NCI-H1694 treated with DMSO at 0.1 percent for 48 hours (cell line): ENCODE measurements around the gene DDX24.
A peak's percentile ranks its signal among the peaks of the same experiment; 100 is the strongest.

Experiments used
- DNase-seq: peaks from one replicate; lab custom pipeline; 2025; lab: John Stamatoyannopoulos, UW

Gene DDX24

GRCh38 chr14:94031161-94031882 lies 49.7 kb downstream of the DDX24 start:
- DNase-seq, result no peak

GRCh38 chr14:94030571-94030970 lies 50.4 kb downstream of the DDX24 start:
- DNase-seq, result no peak

DNA sequence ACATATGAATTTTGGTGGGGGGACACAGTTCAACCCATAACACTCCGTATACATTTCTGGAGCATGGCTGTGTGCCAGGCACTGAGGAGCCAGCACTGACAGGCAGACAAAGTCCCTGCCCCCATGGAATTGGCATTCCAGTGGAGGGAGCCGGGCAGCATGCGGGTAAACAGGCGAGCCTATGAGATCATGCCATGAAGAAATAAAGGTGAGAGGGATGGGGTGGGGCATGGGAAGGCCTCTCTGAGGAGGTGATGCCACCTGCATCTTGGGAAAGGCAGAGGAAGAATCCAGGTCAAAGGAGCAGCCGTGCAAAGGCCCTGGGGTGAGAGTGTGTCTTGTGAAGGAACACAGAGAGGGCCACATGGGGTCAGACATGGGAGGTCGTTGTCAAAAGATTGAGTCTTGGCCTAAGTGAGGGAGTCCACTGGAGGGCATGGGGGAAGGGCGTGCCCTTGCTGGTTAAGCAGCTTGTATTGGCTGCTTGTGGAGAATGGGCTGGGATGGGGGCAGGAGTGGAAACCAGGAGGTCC lies 51.3 kb downstream of the DDX24 start:
- DNase-seq, result no peak

- no peak for DNase-seq
These were observed 51.7 kb downstream of the DDX24 start for GRCh38 chr14:94029265-94029664.

GRCh38 chr14:94028450-94028826 lies 52.6 kb downstream of the DDX24 start:
- DNase-seq, result no peak

DNA sequence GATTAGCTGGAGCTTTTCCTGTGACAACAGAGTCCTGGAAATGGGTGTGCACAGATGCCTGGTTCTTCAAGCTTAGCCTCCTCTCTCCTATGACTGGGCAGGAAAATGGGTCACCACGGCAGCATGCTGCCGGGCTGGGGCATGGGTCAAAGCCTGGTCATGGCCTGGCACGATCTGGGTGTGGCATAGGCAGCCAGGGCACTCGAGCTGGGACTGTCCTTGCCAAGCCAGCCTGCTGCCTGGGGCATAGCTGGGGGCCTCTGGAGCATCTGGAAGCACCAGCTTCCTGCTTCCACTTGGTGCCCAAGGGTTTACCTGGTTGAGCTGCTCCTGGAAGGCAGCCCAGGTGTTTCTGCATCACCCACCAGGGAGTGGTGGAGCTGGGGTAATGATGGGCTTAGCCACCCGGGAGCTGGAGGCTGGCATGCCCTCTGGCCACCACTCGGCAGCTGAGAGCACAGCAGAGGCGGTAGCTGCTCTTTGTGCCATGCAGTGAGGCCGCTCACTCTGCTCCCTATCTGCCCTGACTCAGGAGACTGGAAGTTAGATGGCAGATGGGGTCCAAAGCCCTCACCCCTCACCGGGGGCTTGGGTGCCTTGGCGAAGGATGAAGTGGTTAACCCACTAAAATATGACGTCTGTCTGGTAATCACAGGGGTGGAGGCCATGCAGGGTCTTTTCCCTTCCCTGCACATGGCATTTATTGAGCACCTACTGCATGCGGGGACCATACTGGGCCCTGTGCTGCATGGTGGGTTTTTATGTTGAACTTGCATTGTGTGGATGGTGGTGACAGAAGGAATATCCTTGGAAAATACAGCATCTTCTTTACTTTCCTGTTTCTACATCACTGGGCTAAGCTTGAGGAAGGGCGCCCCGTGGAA lies 53.2 kb downstream of the DDX24 start:
- no peak for DNase-seq

DNA sequence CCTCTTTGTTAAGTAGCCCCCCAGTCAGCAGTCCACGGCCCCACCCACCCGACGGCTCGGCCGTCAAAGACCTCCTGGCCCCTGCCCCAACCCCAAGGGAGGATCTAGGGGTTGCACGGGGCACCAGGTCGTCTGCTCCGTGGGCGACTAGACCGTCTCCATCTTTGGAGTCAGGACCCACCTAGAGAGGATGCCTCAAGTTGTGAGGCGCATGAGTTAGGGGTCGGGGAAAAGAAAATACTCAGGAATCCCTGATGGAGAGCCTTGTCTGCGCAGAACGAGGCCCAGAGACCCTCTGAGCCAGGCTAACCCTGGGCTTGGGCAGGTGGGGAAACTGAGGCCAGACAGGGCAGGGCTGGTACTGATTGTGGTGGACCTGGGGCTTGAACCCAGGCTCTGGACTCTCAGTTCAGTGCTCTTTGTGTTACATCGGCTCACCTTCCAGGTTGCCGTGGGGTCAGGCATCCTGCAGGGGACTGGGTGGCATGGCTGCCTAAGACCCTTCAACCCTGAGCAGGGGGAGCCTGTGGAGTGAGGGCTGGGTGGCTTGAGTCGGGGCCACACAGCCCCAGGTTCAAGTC lies 54.0 kb downstream of the DDX24 start:
- no peak for DNase-seq

DNA sequence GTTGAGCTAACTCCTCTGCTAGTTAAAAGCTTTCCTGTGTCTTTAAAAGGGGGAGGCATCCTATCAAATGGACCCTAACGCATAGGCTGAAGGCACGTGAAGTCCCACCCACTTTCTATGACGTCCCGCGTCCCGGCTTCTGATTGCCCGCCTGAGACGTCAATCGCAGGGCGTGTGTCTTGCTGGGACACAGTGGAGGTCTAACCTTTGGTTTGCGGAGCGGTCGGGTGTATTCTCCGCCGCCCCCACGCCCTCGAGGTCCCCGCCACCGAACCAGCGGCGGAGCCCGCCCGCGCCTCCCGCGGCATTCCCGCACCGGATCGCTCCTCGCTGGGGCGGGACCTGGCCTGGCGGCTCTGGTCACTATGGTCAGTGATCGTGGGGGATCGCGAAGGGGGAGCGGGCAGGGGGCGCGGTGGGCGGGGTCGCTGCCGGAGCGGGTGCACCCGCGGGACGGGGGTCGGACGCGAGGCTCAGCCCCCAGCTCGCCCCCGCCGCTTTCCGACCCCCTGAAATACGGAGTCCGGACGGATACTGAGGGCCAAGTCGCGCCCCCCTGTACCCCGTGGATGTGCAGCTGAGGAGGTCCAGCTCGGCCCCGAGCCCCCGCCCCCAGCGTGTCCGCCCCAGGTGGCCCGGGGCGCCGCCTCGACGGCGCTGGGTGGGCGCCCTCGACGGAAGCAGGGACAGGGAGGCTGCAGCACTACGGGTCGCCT lies 54.7 kb downstream of the DDX24 start, which contains the start of gene OTUB2:
OTUB2 (plus strand) TSS at position 168 of the 716 bp plus-strand sequence; CDS start at position 366, 198 bp downstream.
- peak; percentile 99 for DNase-seq

DNA sequence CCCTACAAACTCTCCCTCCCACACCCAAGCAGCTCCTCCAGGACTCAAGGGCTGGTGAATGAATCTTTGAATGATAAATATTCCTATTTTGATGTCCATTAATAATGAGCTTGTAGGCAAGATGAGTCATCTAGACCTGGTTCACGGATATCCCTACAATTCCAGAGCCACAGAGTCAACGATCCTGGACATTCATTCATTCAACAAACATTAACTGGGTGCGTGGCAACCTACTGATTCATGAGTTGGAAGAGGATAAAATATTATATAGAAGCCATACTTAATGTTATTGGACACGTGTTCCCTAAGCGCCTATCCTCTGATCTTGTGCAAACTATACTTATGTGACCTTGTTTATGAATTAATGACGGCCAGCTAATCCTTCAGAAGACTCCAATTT lies 55.3 kb downstream of the DDX24 start:
- no peak for DNase-seq

- no peak for DNase-seq
These were observed 56.5 kb downstream of the DDX24 start for GRCh38 chr14:94024549-94024948.

- DNase-seq, result no peak
These were observed 58.2 kb downstream of the DDX24 start for GRCh38 chr14:94022532-94023411.

DNA sequence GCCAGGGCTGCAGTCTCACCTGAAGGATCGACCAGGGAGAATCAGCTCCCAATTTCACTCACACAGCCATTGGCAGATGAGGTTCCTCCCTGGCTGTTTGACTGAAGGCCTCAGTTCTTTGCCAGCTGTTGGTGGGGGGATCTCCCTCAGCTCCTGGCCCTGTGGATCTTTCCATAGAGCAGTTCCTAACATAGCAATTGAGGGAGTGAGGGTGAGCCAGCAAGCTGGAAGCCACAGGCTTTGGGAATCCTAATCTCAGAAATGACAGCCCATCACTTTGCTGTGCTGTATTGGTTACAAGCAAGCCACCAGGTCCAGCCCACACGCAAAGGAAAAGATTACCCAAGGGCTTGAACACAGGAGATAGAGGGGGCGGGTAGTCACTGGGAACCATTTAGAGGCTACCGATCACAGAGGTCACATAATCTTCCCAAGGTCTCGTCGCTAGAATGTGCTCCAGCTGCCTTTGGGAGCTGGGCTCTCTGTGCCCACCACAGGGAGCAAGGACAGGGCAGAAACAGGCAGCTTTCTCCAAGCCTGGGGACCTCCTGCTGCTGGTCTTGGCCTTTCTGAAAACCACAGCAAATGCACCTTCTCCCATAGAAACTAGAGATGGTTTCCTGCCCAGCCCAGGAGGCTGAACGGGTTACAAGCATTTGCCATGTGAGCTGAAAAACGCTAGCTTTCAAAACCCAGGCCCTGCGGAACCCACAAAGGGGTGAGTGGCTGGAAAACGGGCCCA lies 59.4 kb downstream of the DDX24 start:
- DNase-seq, result no peak

DNA sequence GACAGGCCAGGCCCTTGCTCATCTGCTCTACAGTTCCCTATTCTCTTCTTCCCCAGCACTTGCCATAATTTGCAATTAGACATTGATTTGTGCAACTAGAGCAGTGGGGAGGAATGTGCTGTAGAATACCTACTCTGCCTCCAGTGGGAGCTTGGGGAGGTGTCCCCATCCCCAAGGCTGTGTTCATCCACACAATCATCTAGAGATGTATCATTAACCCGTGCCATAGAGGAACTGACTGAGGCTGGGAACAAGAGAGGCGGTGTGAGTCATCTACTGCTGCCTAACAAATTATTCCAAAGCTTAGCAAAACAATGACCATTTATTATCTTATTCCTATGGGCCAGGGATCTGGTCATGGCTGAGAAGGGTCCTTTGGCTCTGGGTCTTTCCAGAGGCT lies 60.0 kb downstream of the DDX24 start:
- DNase-seq, result no peak

DNA sequence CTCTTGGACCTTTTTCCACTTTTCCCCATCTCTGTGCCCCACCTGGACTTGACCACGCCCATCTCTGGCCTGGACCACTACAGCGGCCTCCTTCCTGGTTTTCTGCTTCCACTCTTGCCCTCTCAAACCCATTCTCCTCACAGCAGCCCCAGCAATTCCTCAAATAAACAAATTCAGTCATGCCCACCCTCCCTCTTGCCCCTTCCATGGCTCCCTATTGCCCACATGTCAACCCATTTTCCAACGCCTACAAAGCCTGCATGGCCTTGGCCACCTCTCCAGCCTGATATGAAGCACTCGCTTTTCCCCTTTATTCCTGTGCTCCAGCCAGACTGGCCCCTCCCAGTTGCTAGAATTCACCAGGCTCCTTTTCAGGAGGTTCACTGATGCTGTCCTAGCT lies 60.7 kb downstream of the DDX24 start:
- no peak for DNase-seq

- DNase-seq, result no peak
These were observed 61.7 kb downstream of the DDX24 start for GRCh38 chr14:94019329-94019728.

DNA sequence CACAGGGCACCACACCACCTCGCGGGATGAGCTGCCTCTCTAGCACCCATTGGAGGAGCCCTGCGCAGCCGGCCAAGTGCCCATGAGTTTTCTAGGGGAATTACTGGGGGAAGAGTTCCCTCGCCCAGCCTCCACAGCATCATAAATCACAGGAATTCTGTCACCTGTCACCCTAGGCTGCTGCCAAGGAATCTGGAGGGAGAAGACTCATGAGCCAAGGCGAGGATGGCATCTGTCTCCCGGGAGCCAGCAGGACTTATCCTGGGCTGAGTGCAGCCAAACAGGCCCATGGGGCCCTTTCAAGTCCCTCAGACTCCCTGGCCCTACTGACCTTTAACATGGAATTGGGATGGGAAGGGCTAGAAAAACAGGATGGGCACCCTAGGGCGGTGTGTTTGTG lies 62.7 kb downstream of the DDX24 start:
- no peak for DNase-seq

GRCh38 chr14:94016446-94016976 lies 64.5 kb downstream of the DDX24 start:
- no peak for DNase-seq

DNA sequence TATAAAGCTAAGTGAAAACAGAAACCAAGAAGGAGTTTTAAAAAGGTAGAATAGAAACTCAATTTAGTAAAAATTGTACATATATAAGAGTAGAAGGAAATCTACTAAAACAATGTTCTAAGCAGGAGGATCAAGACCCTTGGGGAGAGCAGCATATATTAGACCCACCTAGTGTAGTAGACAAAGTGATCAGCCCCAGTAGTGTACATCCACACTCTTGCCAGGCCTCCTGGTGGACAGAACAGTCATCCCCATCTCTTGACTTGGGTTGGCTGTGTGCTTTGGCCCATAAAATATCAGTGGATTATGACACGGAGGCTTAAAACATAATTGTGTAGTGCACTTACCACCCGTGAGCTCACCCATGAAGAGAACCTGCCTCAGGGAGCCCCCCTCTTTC lies 65.8 kb downstream of the DDX24 start:
- DNase-seq, result no peak

DNA sequence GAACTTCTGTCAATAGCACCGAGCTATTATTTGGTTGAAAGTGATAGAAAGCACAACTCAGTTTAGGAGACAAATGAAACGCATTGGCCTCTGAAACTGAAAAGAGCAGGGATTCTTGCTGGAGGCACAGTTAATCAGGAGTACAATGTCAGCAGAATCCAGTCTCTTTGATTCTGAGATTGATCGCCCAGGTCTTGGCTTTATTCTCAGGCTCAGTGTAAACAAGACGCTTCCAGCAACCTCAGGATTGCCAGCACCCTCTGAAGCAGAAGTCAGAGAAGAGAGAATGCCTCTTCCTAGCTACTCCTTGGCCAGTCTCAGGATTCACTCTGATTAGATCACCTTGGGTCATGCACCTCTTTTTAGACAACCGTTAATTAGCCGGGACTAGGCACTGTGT lies 66.6 kb downstream of the DDX24 start:
- DNase-seq, result no peak

- no peak for DNase-seq
These were observed 69.2 kb downstream of the DDX24 start for GRCh38 chr14:94011795-94012194.
